Cardiac fibroblast (primary cell): Measurements from ENCODE around the gene F12.
"Not testable (repeated sequence)": the region's sequence is repeated elsewhere in the genome, so short reads cannot be mapped to it uniquely, and the experiment has no call there.

Experiments used
- DNase-seq, 2 donors: peaks; one replicate each; pipeline versions ENCODE4 v3.0.0 to v3.0.0-alpha.2; 2010; ENCODE audit warnings: low read depth in 2 of 2
- H3K4me3 ChIP-seq, 2 donors: replicated peaks in 1 of 2; 1 replicate in 1 of 2; 2 replicates in 1 of 2; pipeline ENCODE4 v1.5.1; 2011; ENCODE audit warnings: low read depth in 2 of 2, low read length in 2 of 2, mild to moderate bottlenecking in 2 of 2, moderate library complexity in 1 of 2
- TF ChIP-seq, protein P1 (sequence below): IDR thresholded peaks from one replicate; pipeline ENCODE4 v1.5.1; 2011; ENCODE audit warnings: low read depth, mild to moderate bottlenecking, low read length, inconsistent platforms

F12 gene

DNA sequence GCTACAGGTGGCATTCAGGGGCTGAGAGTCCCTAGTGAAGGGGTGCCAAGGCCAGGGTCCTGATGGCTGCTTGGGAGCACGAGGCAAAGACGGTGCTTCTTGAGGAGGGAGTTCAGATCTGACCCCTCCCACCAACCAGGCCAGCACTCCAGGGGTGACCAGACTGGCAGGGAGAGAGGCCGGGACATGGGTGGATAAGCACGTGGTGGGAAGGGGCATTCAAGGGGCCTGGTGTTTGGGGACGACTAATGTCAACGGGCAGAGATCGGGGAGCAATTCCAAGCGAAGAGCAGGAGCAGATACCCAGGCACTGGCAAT, 47.1 kb downstream of the F12 start:
- TF ChIP-seq, protein P1, sequence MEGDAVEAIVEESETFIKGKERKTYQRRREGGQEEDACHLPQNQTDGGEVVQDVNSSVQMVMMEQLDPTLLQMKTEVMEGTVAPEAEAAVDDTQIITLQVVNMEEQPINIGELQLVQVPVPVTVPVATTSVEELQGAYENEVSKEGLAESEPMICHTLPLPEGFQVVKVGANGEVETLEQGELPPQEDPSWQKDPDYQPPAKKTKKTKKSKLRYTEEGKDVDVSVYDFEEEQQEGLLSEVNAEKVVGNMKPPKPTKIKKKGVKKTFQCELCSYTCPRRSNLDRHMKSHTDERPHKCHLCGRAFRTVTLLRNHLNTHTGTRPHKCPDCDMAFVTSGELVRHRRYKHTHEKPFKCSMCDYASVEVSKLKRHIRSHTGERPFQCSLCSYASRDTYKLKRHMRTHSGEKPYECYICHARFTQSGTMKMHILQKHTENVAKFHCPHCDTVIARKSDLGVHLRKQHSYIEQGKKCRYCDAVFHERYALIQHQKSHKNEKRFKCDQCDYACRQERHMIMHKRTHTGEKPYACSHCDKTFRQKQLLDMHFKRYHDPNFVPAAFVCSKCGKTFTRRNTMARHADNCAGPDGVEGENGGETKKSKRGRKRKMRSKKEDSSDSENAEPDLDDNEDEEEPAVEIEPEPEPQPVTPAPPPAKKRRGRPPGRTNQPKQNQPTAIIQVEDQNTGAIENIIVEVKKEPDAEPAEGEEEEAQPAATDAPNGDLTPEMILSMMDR: no peak
- H3K4me3 ChIP-seq: no peak overlapping the region
- no peak for DNase-seq

DNA sequence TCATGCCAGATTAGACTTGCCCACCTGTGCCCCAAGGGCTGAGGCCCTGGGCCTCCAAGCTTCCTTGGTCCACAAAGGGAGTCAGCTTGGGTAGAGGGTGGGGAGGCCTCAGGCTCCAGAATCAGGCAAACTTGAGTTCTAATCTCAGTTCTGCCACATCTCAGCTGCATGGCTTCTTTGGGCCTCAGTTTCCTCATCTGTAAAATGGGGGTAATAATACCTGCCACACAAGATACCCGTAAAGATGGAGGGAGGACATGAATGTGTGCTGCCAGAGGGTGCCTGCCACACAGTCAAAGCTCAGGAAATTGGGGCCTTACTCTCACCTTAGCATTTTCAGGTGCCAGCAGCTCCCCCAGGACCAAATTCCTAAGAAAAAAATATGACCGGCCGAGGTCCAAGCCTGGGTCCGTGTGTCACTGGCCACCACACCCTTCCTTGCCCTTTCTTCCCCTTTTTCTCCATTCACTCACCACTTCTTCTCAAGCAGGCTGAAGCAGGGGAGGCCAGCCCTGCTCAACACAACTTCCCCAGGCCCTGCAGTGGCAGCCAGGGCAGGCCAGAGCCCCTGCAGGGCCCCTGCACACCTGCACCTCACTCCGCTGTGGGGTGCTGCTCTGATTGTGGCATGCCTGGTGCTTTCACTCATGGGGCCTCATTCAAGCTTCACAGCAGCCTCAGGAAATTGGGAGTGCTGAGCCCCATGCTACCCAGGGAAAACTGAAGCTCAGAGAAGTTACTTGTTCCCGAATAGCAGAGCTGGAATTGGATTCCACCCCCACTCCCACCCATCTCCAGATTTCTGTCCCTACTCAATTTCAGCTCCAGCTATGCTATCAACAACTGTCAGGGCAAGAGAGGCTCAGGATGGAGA, 47.7 kb downstream of the F12 start:
- TF ChIP-seq, protein P1: no peak
- no peak for DNase-seq
- no peak overlapping the region for H3K4me3 ChIP-seq

DNA sequence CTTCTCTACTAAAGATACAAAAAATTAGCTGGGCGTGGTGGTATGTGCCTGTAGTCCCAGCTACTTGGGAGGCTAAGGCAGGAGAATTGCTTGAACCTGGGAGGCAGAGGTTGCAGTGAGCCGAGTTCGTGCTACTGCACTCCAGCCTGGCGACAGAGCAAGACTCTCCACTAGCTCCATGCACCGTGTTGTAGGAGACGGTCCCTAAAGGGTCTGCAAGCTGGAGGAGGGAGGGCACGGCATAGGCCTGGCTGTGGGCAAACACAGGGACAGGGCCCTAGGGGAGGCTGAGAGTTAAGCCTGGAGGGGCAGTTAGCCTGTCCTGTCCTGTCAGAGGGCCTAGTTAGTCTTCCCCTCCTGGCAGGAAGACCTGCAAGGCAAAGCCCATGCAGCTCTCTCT, 48.6 kb downstream of the F12 start:
- DNase-seq, H3K4me3 ChIP-seq: not testable (repeated sequence)

DNA sequence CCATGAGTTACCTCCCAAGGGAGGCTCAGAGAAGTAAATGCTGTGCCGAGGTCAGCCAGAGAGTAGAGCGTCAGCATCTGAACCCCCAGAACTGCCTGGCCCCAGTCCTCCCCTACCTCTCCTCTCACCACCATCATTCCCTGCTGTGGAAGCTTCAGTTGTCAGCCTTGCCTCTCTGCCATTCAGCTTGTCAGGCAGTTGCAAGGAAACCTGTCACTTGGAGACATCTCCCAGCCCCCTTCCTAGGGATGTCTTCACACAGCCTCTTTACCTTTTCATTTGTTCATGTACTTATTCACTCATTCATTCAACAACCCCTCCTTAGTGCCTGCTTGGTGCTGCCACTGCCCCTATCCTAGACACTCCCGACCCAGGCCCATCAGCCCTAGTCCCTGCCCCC, 49.5 kb downstream of the F12 start:
- DNase-seq: no peak
- H3K4me3 ChIP-seq: no peak overlapping the region
- TF ChIP-seq, protein P1: no peak

DNA sequence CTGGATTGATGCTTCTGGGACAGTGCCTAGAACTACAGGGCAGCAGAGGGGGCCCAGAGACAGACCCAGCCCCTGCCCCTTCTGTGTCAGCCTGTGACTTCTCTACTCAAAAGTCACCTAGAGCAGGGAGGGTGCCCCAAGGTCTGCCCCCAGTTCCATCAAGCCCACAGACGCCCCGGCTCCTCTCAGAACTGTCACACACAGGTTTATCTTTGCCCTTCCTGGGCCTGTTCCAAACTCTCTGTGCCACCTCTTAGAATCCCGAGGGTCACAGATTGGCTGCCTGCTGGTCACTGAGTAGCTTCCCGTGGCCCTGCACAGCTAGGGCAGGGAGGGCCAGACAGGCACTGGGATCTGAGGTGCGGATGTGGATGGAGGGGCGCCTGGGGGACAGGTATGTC, 49.9 kb downstream of the F12 start:
- no peak for DNase-seq
- no peak overlapping the region for H3K4me3 ChIP-seq
- TF ChIP-seq, protein P1: no peak

DNA sequence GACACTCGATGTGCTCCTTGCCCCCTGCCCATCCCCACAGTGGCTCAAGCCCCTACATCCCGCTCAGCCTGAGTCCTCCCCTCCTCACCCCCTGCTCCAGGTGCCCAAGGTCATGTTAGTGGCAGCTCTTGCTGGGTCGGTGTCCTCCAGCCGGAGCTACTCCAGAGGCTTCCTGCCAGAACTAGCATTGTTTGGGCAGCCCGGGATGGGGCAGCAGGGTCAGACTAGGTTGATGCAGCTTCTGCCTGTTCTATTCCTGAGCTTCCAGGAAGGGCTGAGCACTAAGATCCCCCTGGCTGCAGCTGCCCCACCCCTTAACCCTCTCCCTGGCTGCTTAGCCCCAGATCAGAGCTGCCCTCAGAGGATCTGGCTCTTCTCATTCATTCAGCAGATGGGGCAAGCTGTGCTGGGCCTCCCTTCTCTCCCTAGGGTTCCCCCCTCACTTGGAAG, 51.0 kb downstream of the F12 start:
- H3K4me3 ChIP-seq: no peak overlapping the region
- TF ChIP-seq, protein P1: no peak
- DNase-seq: no peak

DNA sequence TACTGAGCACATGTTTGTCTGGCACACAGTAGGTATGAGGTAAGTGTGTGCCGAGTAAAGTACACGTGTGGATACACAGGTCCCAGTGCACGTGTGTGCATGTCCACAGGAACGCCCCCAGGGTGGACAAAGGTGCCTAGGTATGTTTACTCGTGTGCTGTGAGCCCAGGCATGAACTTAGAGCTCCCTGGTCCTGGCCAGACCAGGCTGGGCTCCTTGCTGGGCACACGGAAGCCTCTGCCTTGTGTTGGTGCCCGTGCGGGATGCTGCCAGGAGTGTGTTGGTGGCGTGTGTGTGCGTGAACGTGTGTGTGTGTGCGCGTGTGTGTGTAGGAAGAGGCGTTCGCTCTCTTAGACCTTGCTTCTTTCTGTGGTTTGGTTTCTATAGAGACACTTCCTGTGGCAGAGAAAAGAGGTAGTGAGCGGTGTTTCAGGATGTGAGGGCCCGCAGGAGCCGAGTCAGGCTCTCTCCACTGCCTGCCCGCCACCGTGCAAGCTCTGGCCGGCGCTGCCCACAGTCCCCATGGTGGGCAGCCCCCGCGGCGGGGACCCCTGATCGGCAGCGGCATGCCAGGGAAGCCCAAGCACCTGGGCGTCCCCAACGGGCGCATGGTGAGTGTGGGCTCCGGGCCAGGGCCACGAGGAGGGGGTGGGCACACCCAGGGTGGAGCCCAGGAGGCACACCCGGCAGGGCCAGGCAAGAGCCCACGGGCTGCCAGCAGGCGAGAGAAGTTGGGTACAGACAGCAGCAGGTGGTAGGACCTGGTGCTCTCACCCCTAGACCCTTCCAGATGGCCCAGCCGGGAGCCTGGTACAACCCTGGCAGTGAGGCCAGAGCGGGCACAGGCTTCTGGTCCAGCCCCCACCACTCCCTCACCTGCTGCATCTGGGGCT, 51.7 kb downstream of the F12 start, which contains the start of gene RGS14:
RGS14 (plus strand) TSS at position 466 of the 893 bp plus-strand sequence; CDS start at position 567, 101 bp downstream.
- peak; percentile 46 to 53 for DNase-seq
- TF ChIP-seq, protein P1: no peak
- no peak within 1 kb of the TSS for H3K4me3 ChIP-seq
